Kidney epithelial cell (primary cell): ENCODE data around the gene ROPN1. TPM values are rescaled to one million over a fixed set of nuclear protein-coding genes. Genes with fewer than 3 reads are reported as not detected.

ENCODE experiments used
- DNase-seq: peaks from one replicate; pipeline ENCODE4 v3.0.0-alpha.2; 2010; ENCODE audit warnings: low read depth
- H3K27me3 ChIP-seq: 2 replicates; pipeline ENCODE4 v1.6.0; 2011; ENCODE audit warnings: low read length; ENCODE audit not compliant: control insufficient read depth, insufficient read depth
- H3K36me3 ChIP-seq: 2 replicates; pipeline ENCODE4 v1.5.1; 2011; ENCODE audit warnings: low read length; ENCODE audit not compliant: control insufficient read depth, insufficient read depth
- H3K4me3 ChIP-seq: 2 replicates; pipeline ENCODE4 v1.5.1; 2011; ENCODE audit warnings: low read depth, mild to moderate bottlenecking, control low read depth, low read length
- CTCF ChIP-seq: IDR thresholded peaks from 2 replicates; pipeline ENCODE4 v1.5.1; 2011; ENCODE audit warnings: mild to moderate bottlenecking, moderate library complexity, low read length, control low read depth, inconsistent platforms; ENCODE audit not compliant: insufficient read depth, poor library complexity, severe bottlenecking
- total RNA-seq: library from RNA; depleted of rRNA; stranded (reverse); fragments of >200 nt; gene quantifications from 2 replicates; pipeline ENCODE4 v1.2.3, GENCODE V29; 2015

ROPN1 gene
- total RNA-seq, 1 donor from 2014 or later: not detected

- no peak for TF ChIP-seq CTCF
- no peak for DNase-seq
These were observed 42.3 kb downstream of the ROPN1 start for GRCh38 chr3:123949641-123950040.

GRCh38 chr3:123948449-123948848, 43.5 kb downstream of the ROPN1 start:
- Histone ChIP-seq H3K4me3 (no peak overlapping the region), H3K27me3 (no peaks in the 10 kb centered on the region), H3K36me3 (no peaks in the 10 kb centered on the region)
- DNase-seq: no peak
- TF ChIP-seq CTCF: no peak

More at GRCh38 chr3:123949641-123950040, 42.3 kb downstream of the ROPN1 start:
- Histone ChIP-seq H3K36me3 (no peaks in the 10 kb centered on the region), H3K27me3 (no peaks in the 10 kb centered on the region), H3K4me3 (no peak overlapping the region)

- no peaks in the 10 kb centered on the region for H3K27me3 ChIP-seq
- TF ChIP-seq CTCF: no peak
- no peaks in the 10 kb centered on the region for H3K36me3 ChIP-seq
- no peak overlapping the region for H3K4me3 ChIP-seq
- DNase-seq: no peak
These were observed 44.4 kb downstream of the ROPN1 start for GRCh38 chr3:123947482-123947881.

- no peak for DNase-seq
- Histone ChIP-seq H3K4me3 (no peak overlapping the region), H3K27me3 (no peaks in the 10 kb centered on the region), H3K36me3 (no peaks in the 10 kb centered on the region)
- no peak for TF ChIP-seq CTCF
These were observed 50.4 kb downstream of the ROPN1 start for GRCh38 chr3:123941542-123941941.

GRCh38 chr3:123941121-123941520, 50.8 kb downstream of the ROPN1 start:
- no peaks in the 10 kb centered on the region for H3K36me3 ChIP-seq
- no peak overlapping the region for H3K4me3 ChIP-seq
- no peak for TF ChIP-seq CTCF
- H3K27me3 ChIP-seq: no peaks in the 10 kb centered on the region
- DNase-seq: no peak

GRCh38 chr3:123939706-123940105, 52.2 kb downstream of the ROPN1 start:
- Histone ChIP-seq H3K27me3 (no peaks in the 10 kb centered on the region), H3K36me3 (no peaks in the 10 kb centered on the region), H3K4me3 (no peak overlapping the region)
- no peak for TF ChIP-seq CTCF
- DNase-seq: no peak
